ENCODE data around the gene RPL21. TPM values are rescaled to one million over a fixed set of nuclear protein-coding genes. Genes with fewer than 3 reads are reported as not detected.

The RPL21 gene
- total RNA-seq, 1 donor from 2014 or later = 478 TPM

- TF ChIP-seq CTCF (IDR thresholded peaks at IDR 0.05; ENCODE audit: partially characterized antibody, unreplicated experiment) = no peak
- no peaks in the 10 kb centered on the region for H3K27me3 Mint-ChIP-seq (ENCODE audit: unreplicated experiment)
These were observed 12.8 kb downstream of the RPL21 start for GRCh38 chr13:27264181-27264580.

DNA sequence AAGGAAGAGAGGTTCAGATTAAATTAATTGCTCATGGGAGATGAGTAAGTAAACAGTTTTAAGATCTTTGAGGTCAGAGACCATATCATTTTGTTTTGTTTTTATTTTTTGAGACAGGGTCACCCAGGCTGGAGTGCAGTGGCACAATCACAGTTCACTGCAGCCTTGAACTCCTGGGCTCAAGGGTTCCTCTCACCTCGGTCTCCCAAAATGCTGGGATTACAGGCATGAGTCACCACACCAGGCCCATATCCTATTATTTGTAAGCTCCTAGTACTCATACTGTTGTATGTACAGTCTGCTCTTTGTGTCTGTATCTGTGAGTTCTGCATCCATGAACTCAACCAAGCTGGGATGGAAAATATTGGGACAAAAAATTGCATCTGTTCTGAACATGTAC lies 13.3 kb downstream of the RPL21 start:
- TF ChIP-seq CTCF (IDR thresholded peaks at IDR 0.05; ENCODE audit: partially characterized antibody, unreplicated experiment) = no peak
- no peak for DNase-seq
- Mint-ChIP-seq H3K4me3 (ENCODE audit: unreplicated experiment) (no peak overlapping the region), H3K36me3 (ENCODE audit: unreplicated experiment) (peaks cover 4% of the 10 kb centered on the region), H3K27me3 (ENCODE audit: unreplicated experiment) (no peaks in the 10 kb centered on the region), H3K9me3 (ENCODE audit: unreplicated experiment) (no peaks in the 10 kb centered on the region), H3K4me1 (ENCODE audit: low read depth, unreplicated experiment) (peaks cover 13% of the 10 kb centered on the region), H3K27ac (ENCODE audit: unreplicated experiment) (peak overlapping the region; percentile 86)

More at GRCh38 chr13:27264181-27264580, 12.8 kb downstream of the RPL21 start:
- Mint-ChIP-seq H3K27ac (ENCODE audit: unreplicated experiment) (peak overlapping the region; percentile 86), H3K9me3 (ENCODE audit: unreplicated experiment) (no peaks in the 10 kb centered on the region), H3K4me3 (ENCODE audit: unreplicated experiment) (no peak overlapping the region), H3K4me1 (ENCODE audit: low read depth, unreplicated experiment) (peaks cover 13% of the 10 kb centered on the region), H3K36me3 (ENCODE audit: unreplicated experiment) (peaks cover 4% of the 10 kb centered on the region)
- DNase-seq = no peak

DNA sequence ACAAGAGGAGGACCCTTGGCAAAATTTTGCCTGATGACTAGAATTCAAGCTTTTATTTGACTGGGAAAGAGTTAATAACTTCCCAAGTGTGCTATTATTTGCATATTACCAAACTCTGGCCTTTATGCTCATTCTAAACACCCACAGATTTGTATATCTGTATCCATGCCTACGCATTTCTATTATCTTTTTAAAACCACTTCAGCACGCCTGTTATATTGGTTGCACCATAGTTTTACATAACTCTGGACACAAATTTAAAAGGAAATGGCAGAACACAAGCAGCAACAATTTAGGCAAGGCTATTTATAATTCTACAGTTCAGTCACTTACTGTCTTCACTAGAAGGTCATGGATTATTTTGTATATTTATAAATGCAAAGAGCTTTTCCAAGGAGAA lies 15.6 kb downstream of the RPL21 start:
- no peak overlapping the region for H3K4me3 Mint-ChIP-seq (ENCODE audit: unreplicated experiment)
- TF ChIP-seq CTCF (IDR thresholded peaks at IDR 0.05; ENCODE audit: partially characterized antibody, unreplicated experiment) = no peak

DNA sequence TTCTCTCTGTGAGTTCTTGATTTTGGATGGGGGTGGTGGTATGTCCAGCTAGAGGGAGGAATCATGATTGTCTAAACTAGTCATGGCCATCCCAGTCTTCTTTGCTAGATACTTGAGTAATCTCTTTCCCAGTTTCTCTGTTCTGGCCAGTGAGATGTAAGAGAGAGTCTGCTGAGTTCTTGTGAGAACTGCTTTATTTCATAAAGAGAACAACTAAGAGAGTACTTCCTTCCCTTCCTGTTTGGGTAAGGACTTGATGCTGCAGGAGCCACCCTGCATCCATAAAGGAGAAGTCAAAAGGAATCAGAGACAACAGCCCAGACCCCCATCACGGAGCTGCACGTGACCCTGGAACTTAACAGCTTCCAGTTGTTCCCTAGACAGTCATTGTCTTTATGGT lies 16.2 kb downstream of the RPL21 start:
- no peak overlapping the region for H3K4me3 Mint-ChIP-seq (ENCODE audit: unreplicated experiment)
- no peak overlapping the region for H3K27ac Mint-ChIP-seq (ENCODE audit: unreplicated experiment)
- no peak for DNase-seq
- H3K36me3 Mint-ChIP-seq (ENCODE audit: unreplicated experiment) = peaks cover 2% of the 10 kb centered on the region
- H3K9me3 Mint-ChIP-seq (ENCODE audit: unreplicated experiment) = no peaks in the 10 kb centered on the region
- no peak for TF ChIP-seq CTCF (IDR thresholded peaks at IDR 0.05; ENCODE audit: partially characterized antibody, unreplicated experiment)
- peaks cover 6% of the 10 kb centered on the region for H3K27me3 Mint-ChIP-seq (ENCODE audit: unreplicated experiment)
- H3K4me1 Mint-ChIP-seq (ENCODE audit: low read depth, unreplicated experiment) = peaks cover 15% of the 10 kb centered on the region

More for the DNA sequence above, 15.6 kb downstream of the RPL21 start:
- peaks cover 4% of the 10 kb centered on the region for H3K36me3 Mint-ChIP-seq (ENCODE audit: unreplicated experiment)
- no peak for DNase-seq
- H3K4me1 Mint-ChIP-seq (ENCODE audit: low read depth, unreplicated experiment) = peaks cover 15% of the 10 kb centered on the region
- H3K27ac Mint-ChIP-seq (ENCODE audit: unreplicated experiment) = no peak overlapping the region
- peaks cover 6% of the 10 kb centered on the region for H3K27me3 Mint-ChIP-seq (ENCODE audit: unreplicated experiment)
- no peaks in the 10 kb centered on the region for H3K9me3 Mint-ChIP-seq (ENCODE audit: unreplicated experiment)

GRCh38 chr13:27269114-27269665 lies 17.8 kb downstream of the RPL21 start:
- Mint-ChIP-seq H3K4me3 (ENCODE audit: unreplicated experiment) (no peak overlapping the region), H3K4me1 (ENCODE audit: low read depth, unreplicated experiment) (peaks cover 10% of the 10 kb centered on the region), H3K27me3 (ENCODE audit: unreplicated experiment) (peaks cover 6% of the 10 kb centered on the region), H3K27ac (ENCODE audit: unreplicated experiment) (no peak overlapping the region), H3K36me3 (ENCODE audit: unreplicated experiment) (no peaks in the 10 kb centered on the region), H3K9me3 (ENCODE audit: unreplicated experiment) (no peaks in the 10 kb centered on the region)
- DNase-seq = no peak
- TF ChIP-seq CTCF (IDR thresholded peaks at IDR 0.05; ENCODE audit: partially characterized antibody, unreplicated experiment) = no peak
